A673 (cell line): ENCODE data around the gene BBS10.

ENCODE experiments used
- CTCF ChIP-seq: fragments of 300-800, 200-600 bp; sonication (generic); conservative IDR thresholded peaks from 2 replicates; pipeline ENCODE4 v1.5.1; 2017; ENCODE audit warnings: low read depth, mild to moderate bottlenecking, antibody characterized with exemption, low read length, moderate library complexity, mixed read lengths
- EZH2 ChIP-seq: fragments of 200-600 bp; sonication (generic); IDR thresholded peaks from 2 replicates; pipeline ENCODE4 v1.6.1; 2017; ENCODE audit warnings: borderline replicate concordance, low read depth, mild to moderate bottlenecking, mixed read lengths, antibody characterized with exemption, low read length; ENCODE audit not compliant: poor library complexity, severe bottlenecking

- TF ChIP-seq CTCF (no peak), EZH2 (no peak)
These were observed 29.2 kb downstream of the BBS10 start for GRCh38 chr12:76318773-76319594.
